ENCODE measurements around the gene TSPAN5.

The TSPAN5 gene

DNA sequence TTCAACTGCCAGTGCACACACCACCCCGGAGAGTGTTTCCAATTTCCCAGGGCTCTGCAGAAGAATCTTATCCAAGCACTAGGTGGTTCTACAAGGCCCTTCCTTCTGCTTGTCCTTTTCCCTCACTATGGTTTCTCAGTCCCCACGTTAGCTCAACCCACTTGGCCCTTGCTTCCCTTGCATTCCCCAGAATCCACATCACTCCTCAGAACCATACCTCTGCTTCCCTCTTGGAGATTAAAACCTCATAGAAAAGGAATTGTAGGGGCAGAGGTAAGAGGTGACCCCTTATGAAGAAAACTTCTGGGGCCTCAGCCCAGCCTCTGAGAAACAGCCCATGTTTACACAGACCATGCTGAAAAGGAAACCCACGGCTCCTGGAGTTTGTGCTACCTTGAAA, 42.4 kb downstream of the TSPAN5 start:
- no peak for DNase-seq

DNA sequence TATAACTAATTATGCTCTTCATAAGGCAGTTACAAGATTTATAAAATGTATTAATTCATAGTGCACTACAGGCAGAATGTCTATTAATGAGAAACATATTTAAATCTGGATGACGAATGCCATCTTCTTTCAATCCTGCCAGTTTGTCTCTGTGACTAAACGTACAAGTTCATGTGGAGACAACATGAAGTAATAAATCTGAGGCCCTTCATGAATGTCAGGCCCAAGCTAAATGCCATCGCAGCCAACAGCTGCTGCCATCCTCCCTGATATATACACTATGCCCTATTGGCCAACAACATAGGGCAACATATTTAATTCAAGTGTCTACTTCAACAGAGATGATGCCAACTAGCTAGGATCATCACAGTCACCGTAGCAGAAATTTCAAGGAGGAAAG, 43.7 kb downstream of the TSPAN5 start:
- no peak for DNase-seq

DNA sequence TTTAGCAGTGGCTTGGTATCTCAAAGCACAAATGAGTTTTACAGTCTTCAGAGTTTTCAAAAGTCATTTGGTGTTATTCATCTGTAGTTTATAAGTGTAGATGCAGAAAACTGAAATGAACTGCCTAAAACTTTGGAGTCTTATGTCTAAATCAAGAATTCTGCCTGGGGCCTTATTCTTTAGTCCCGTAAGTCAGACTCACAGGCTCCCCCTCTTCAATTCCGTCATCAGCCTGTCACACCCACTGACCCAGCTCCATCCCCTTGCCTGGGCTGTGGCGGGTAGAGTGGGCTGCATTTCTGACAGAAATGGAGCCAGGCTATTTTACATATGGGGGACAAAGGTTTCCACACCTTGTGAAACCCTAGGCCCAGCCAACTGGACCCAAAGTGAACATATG, 44.3 kb downstream of the TSPAN5 start:
- no peak for DNase-seq

GRCh38 chr4:98613453-98614075, 44.8 kb downstream of the TSPAN5 start:
- DNase-seq: no peak

- no peak for DNase-seq
These were observed 45.8 kb downstream of the TSPAN5 start for GRCh38 chr4:98612318-98613250.

DNA sequence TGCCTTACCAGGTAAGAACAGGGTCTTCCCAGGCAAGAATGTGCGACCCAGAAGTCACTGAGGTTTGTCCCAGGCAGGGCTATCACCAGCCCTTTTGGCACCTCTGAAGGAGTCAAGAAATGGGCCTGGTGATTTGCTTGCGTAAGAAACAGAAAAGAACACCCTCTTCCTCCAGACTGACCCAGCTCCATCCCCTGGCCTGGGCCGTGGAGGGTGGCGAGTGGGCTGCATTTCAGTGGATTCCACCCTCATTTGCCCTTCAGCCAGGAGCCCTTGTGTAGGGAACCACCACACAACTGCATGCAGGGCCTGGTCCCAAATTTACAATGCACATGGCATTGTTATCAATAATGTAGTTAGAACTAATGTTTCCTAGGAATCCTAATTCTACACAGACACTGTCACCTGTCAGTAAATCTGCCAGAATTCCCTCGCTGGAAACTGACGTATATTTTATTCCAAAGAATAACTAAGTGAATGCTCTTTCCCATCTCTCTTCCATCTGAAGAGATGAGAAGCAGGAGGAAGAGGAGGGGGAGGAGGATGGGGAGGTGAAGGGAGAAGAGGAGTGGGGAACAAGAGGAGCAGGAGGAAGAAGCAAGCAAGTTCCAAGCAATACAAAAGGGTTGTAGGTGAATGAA, 46.6 kb downstream of the TSPAN5 start:
- DNase-seq: no peak

DNA sequence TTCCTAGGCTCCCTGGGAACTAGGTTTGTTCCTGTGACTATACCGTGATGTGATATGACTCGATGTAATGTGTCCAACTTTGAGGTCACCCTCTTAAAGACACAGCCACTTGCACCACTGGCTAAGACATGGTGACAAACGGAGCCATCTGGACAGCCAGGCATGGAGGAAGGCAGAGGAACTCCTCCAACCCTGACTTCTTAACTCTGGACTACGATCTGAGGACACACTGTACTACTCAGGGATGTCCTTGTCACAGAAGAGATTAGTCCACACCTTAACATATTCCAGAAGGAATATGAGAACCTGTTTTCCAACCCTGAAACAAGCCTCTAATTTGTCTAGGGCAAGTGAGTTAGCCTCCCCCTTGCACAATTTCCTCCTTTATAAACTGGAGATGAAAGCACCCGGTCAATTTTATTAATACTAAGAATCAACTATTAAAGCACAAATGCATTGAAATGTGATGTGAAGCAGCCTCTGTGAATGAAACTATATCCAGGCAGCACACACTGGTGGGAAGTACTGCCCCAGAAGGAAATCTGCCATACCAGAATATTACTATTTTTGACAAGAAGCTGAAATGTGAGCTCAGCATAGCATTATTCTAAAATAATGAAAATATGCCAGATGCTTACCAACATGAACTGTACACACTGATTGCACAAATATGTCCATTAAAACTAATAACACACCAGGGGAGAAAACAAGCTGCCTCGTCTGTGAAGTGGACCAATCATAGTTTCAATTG, 47.3 kb downstream of the TSPAN5 start:
- DNase-seq: no peak

- no peak for DNase-seq
These were observed 48.0 kb downstream of the TSPAN5 start for GRCh38 chr4:98610431-98610830.

DNA sequence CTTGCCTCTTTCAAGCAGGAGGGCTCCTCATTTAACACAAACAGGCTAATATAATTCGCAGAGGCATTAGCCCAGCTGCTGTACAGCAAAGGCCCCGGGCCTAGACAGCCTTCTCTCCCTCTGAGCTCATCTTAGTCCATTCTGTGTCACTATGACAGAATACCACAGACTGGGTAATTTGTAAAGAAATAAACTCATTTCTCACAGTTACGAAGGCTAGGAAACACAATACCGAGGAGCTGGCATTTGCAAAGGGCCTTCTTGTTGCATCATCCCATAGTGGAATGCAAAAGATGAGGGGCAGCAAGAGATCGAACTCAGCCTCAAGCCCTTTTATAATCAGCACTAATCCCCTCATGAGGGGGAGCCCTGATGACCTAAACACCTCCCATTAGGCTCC, 48.5 kb downstream of the TSPAN5 start:
- no peak for DNase-seq

DNA sequence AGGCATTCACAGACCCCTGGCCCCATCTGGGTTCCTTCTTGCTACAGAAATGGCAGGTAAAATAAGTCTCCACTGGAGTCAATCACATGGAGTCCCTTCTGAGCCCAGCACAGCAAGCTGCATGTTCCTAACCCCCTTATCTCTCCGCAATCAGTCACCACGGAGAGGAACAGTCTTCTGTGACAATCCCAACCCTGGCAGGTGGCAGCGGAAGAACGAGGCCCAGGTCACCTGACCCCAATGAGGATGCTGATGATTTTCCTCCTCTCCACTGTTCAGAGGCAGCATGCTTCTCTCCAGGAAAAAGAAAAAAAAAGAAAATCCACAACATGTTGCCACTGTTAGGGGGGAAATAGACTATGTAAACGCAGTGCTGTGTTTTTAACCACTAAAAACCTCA, 50.1 kb downstream of the TSPAN5 start:
- no peak for DNase-seq

- no peak for DNase-seq
These were observed 51.5 kb downstream of the TSPAN5 start for GRCh38 chr4:98606894-98607293.

GRCh38 chr4:98605216-98605615, 53.2 kb downstream of the TSPAN5 start:
- DNase-seq: no peak

DNA sequence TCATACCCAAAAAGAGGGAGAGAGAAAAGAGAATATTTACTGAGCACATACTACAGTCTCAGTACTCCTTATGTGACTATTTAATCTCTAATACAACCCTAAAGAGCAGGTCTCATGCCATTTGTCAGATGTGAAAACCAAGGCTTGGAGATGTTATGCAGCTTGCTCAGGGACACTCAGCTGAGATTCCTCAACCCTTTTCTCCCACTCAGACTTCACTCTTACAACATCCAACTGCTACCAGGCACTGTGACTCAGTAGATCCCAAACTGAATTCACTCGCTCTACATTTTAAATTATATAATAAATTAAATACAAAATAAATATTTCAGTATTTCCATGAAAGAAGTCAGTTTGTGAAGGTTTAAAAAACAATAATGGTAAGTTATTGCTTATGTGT, 53.7 kb downstream of the TSPAN5 start:
- no peak for DNase-seq

DNA sequence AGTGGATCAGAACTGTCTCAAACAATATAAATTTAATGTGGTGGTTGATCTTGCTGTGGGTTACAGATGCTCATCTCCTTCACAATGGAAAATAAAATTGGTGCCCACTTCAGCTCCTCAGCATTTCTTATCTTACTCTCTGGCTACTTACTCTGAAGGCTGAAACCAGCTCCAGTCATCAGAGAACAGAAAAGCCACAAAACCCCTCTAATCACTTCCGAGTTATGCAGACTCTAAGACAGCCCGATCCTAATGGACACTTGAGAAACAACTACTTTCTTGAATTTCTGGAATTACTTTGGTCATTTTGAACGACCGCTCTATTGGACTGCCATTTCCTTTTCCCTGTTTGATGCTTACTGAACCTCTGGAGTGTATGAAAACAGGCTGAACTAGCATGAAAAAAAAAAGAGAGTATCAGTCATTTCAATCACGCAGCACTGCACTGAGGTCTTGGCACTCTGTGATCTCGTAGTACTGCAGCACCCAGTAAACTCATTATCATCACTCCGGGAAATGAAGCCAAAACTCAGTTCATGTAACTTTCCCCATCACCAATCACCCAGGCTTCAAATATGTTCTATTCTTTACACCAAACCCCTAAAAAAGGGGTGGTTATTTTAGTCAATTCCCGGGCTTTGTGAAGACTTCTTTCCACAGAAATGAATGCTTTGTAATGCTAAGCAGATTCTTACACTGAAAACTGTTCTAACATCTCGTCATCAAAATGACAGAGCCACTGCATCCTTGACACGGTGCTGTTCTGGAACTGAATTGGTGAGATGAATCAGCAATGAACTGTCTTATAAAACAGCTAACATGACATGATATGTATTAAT, 54.5 kb downstream of the TSPAN5 start:
- DNase-seq: peak; percentile 19

DNA sequence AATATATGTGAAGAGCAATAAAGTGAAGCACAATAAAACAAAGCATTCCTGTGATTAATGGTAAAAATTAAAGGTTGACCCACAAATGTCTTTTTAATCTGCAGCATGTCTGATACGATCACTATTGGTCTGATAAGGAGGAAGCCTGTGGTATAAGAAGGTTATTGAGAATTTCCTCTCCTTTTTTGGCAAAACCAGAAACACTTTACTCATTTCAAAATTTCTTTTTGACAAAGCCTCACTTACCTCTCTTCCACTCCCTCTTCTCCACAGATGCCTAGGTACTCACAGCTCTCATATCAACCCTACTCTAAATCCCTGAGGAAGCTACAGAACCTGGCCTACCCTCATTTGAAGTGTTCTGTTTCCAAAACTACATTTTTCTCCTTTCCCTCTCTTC, 56.1 kb downstream of the TSPAN5 start:
- DNase-seq: no peak

DNA sequence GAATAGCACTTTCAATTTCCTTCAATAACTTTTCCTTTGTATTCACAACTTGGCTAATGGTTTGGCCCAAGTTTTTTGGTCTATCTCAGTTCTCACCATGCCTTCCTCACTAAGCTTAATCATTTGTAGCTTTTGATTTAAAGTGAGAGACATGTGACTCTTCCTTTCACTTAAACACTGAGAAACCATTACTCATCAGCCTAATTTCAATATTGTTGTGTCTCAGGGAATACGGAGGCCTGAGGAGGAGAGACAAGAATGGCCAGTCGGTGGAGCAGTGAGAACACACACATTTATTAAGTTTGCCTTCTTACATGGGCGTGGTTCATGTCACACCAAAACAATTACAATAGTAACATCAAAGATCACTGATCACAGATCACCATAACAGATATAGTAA, 56.7 kb downstream of the TSPAN5 start:
- DNase-seq: peak; percentile 55

DNA sequence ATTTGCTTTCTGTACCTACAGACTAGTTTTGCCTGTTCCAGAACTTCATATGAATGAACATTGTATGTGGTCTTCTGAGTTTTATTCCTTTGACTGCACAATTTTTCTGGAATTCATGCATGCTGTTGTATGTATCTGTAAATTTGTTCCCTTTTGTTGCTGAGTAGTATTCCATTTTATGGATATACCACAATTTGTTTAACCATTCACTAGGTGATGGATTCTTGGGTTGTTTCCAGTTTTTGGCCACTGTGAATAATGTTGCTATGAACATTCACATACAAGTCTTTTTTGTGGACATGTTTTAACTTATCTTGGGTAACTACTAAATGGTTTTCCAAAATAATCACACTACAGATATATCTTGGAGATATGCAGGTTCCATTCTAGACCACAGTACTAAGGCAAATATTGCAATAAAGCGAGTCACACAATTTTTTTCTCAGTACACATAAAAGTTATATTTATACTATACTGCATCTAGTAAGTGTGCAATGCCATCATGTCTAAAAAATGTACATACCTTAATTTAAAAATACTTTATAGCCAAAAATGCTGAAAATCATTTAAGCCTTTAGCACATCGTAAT, 58.7 kb downstream of the TSPAN5 start:
- no peak for DNase-seq

DNA sequence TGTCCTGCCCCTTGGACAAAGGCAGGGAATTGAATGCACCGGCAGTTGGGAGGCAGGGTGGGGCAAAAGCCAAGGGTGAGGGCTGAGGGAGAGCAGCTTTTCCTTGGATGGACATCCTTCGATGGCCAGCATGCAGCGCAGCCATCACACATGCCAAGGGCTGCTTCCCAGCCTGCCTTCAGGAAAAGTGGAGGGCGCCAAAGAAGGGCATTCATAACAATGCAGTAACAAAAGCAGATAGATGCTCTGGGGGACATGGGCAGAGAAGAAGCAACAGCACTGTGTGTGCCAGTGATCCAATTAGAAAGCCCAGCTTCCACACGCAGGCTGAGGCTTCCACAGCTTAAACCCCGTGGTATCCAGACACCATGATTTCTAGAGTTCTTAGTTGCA, 71.5 kb downstream of the TSPAN5 start:
- DNase-seq: no peak

- no peak for DNase-seq
These were observed 72.0 kb downstream of the TSPAN5 start for GRCh38 chr4:98586291-98586961.

DNA sequence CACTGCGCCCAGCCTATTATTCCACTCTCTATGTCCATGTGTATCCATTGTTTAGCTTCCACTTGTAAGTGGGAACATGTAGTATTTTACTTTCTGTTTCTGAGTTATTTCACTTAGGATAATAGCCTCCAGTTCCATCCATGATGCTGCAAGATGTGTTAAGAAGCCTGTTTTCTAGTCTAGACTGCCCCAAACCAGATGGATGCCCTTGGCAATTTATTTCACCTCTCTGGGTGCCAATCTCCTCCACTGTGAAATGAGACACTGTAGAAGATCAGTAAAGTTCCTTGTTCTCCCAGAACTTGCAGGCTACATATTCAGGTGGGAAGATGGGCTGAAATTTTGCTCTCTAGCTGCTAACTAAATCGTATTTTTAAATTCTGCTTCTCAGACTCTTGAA, 72.8 kb downstream of the TSPAN5 start:
- DNase-seq: no peak

- DNase-seq: no peak
These were observed 74.1 kb downstream of the TSPAN5 start for GRCh38 chr4:98584265-98584664.
